ENCODE data around the gene TGIF2. TPM values are rescaled to one million over a fixed set of nuclear protein-coding genes. Genes with fewer than 3 reads are reported as not detected.

The TGIF2 gene
- total and polyA plus RNA-seq, 9 of the 15 experiments (the other 6 are each of a cell fraction or from before 2014, with no cell fraction given): 6.8 to 27.8 (median 15.7) TPM

GRCh38 chr20:36569847-36570429 is 3.5 kb upstream of the TGIF2 start (continued):
- TF ChIP-seq MEIS2 (IDR thresholded peaks at IDR 0.05; ENCODE audit: partially characterized antibody): no peak
- TF ChIP-seq FOSL1 (tag; conservative IDR thresholded peaks at IDR 0.05): peak; percentile 81
- no peak for TF ChIP-seq MITF (IDR thresholded peaks at IDR 0.05)
- no peak for TF ChIP-seq ZNF232 (CRISPR knock-in tag; IDR thresholded peaks at IDR 0.05)
- no peak for TF ChIP-seq CHCHD3 (CRISPR knock-in tag; IDR thresholded peaks at IDR 0.05)
- TF ChIP-seq DMBX1 (CRISPR knock-in tag; IDR thresholded peaks at IDR 0.05; ENCODE audit: borderline replicate concordance): no peak
- TF ChIP-seq BDP1 (IDR thresholded peaks at IDR 0.05; ENCODE audit: insufficient read depth, insufficient read length): no peak
- TF ChIP-seq CHAMP1 (IDR thresholded peaks at IDR 0.05): no peak
- TF ChIP-seq ZNF79 (CRISPR knock-in tag; IDR thresholded peaks at IDR 0.05; ENCODE audit: low read depth): no peak
- no peak for TF ChIP-seq CTCF (IDR thresholded peaks at IDR 0.05 in 2 of 3, conservative IDR thresholded peaks at IDR 0.05 in 1 of 3; ENCODE audit: insufficient read depth in 2 of 3, low read depth in 1 of 3, low read length in 3 of 3)
- no peak for TF ChIP-seq PML (IDR thresholded peaks at IDR 0.05; ENCODE audit: low read length)
- no peak for TF ChIP-seq ATF6 (CRISPR knock-in tag; IDR thresholded peaks at IDR 0.05)
- peak; percentile 29; the same call in 1 of the 2 replicates for TF ChIP-seq ZEB2 (IDR thresholded peaks at IDR 0.05)
- TF ChIP-seq SMARCE1 (IDR thresholded peaks at IDR 0.05): no peak; the same call in 1 of the 2 replicates
- no peak for TF ChIP-seq ZNF212 (CRISPR knock-in tag; IDR thresholded peaks at IDR 0.05)
- TF ChIP-seq ZNF140 (CRISPR knock-in tag; IDR thresholded peaks at IDR 0.05): no peak
- TF ChIP-seq RBM34 (IDR thresholded peaks at IDR 0.05; ENCODE audit: borderline replicate concordance, insufficient read depth, low read length): no peak
- peak; percentile 73 for TF ChIP-seq JUN (IDR thresholded peaks at IDR 0.05; ENCODE audit: borderline replicate concordance, low read depth, low read length)
- no peak for TF ChIP-seq JUN (CRISPR knock-in tag; IDR thresholded peaks at IDR 0.05; ENCODE audit: borderline replicate concordance)
- TF ChIP-seq HMGXB4 (CRISPR knock-in tag; IDR thresholded peaks at IDR 0.05): no peak

Measured in K562 (cell line).